Fibroblast of the aortic adventitia (primary cell): ENCODE results near the gene CHKA. TPM values are rescaled to one million over a fixed set of nuclear protein-coding genes. Genes with fewer than 3 reads are reported as not detected.

Experiments used
- DNase-seq: peaks from one replicate; pipeline ENCODE4 v3.0.0-alpha.2; 2010; ENCODE audit warnings: low read depth
- H3K4me3 ChIP-seq: 2 replicates; pipeline ENCODE4 v1.5.1; 2011; ENCODE audit warnings: low read depth, mild to moderate bottlenecking, control low read depth, low read length, moderate library complexity
- total RNA-seq: library from RNA; depleted of rRNA; stranded (reverse); fragments of >200 nt; gene quantifications from 2 replicates; pipeline ENCODE4 v1.2.3, GENCODE V29; 2012; ENCODE audit warnings: low replicate concordance
- TF ChIP-seq, protein P1 (sequence below): IDR thresholded peaks from 2 replicates; pipeline ENCODE4 v1.5.1; 2011; ENCODE audit warnings: mild to moderate bottlenecking, low read length, control low read depth, inconsistent platforms; ENCODE audit not compliant: insufficient read depth

CHKA gene
- total RNA-seq, 1 donor = 5.2 TPM

DNA sequence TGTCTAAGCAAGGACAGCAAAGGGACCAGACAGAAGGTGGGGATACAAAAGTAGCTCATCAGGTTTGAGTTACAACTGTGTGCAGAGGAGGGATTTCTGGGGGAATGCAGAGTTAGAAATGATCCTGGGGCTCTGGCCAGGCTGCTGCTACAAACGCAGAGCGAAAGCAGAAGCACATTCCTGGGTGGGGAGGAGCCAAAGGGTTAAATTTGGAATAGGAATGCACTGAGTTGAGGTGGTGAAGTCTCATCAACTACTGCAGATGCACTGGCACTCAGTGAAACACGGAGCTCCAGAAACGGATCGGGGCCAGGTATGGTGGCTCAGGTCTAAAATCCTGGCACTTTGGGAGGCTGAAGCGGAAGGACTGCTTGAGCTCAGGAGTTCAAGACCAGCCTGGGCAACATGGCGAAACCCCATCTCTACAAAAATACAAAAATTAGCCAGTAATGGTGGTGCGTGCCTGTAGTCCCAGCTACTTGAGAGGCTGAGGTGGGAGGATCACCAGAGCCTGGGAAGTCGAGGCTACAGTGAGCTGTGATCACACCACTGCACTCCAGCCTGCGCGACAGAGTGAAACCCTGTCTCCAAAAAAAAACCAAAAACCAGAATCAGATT is 3.2 kb downstream of the CHKA start:
- H3K4me3 ChIP-seq = no peak overlapping the region
- no peak for DNase-seq
- TF ChIP-seq, protein P1, sequence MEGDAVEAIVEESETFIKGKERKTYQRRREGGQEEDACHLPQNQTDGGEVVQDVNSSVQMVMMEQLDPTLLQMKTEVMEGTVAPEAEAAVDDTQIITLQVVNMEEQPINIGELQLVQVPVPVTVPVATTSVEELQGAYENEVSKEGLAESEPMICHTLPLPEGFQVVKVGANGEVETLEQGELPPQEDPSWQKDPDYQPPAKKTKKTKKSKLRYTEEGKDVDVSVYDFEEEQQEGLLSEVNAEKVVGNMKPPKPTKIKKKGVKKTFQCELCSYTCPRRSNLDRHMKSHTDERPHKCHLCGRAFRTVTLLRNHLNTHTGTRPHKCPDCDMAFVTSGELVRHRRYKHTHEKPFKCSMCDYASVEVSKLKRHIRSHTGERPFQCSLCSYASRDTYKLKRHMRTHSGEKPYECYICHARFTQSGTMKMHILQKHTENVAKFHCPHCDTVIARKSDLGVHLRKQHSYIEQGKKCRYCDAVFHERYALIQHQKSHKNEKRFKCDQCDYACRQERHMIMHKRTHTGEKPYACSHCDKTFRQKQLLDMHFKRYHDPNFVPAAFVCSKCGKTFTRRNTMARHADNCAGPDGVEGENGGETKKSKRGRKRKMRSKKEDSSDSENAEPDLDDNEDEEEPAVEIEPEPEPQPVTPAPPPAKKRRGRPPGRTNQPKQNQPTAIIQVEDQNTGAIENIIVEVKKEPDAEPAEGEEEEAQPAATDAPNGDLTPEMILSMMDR = no peak

DNA sequence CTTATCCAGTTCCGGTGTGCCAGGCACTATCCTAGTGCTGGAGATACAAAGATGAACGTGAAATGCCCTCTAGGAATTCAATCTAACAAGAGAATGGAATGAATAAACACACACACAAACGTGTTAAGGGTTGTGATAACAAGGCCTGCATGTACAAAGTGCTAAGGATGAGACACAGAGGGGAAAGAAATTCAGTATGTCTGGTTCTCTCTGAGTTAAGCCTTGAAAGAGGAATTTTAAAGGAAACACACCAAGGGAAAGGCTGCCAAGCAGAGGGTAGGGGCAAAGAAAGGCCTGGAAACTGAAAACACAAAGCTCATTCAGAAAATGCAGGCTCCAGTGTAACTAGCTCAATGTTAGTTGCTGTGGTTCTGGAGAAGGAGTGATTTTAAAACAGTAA is 4.2 kb downstream of the CHKA start:
- TF ChIP-seq, protein P1 = no peak
- no peak overlapping the region for H3K4me3 ChIP-seq
- DNase-seq = no peak

DNA sequence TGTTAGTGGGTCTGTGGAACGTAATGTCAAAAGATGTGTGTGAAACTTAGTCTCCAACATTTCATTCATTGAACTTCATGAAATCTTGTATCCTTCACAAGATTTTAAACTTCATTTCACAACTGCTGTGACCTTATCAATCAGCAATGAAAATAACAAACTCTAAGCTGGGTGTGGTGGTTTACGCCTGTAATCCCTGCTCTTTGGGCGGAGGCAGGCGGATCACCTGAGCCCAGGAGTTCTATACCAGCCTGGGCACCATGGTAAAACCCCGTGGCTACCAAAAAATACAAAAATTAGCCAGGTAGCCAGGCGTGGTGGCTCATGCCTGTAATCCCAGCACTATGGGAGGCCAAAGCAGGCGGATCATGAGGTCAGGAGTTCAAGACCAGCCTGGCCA is 5.1 kb downstream of the CHKA start:
- H3K4me3 ChIP-seq = no peak overlapping the region
- TF ChIP-seq, protein P1 = no peak
- no peak for DNase-seq

DNA sequence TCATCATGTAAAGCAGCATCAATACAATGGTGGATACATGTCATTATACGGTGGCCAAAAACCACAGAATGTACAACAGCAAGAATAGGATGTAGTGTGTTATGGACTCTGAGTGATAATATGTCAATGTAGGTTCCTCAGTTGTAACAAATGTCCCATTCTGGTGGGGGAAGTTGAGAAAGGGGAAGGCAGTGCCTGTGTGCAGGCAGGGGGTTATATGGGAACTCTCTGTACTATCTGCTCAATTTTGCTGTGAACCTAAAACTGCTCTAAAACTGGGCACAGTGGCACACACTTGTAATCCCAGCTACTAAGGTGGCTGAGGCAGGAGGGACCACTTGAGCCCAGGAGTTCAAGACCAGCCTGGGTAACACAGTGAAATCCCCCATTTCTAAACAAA is 5.9 kb downstream of the CHKA start:
- H3K4me3 ChIP-seq = no peak overlapping the region
- no peak for DNase-seq
- TF ChIP-seq, protein P1 = no peak

DNA sequence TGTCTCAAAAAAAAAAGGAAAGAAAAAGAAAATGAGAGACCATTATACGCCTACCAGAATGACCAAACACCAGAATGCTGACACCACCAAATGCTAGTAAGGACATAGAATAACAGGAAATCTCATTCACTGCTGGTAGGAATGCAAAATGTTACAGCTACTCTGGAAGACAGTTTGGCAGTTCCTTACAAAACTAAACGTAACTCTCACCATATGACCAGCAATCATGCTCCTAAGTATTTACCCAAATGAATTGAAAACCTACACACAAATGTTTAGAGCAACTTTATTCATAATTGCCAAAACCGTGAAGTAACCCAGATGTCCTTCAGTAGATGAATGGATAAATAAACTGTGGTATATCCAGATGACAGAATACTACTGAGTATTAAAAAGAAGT is 7.2 kb downstream of the CHKA start:
- TF ChIP-seq, protein P1 = peak; percentile 1
- DNase-seq = peak; percentile 25
- H3K4me3 ChIP-seq = no peak overlapping the region

DNA sequence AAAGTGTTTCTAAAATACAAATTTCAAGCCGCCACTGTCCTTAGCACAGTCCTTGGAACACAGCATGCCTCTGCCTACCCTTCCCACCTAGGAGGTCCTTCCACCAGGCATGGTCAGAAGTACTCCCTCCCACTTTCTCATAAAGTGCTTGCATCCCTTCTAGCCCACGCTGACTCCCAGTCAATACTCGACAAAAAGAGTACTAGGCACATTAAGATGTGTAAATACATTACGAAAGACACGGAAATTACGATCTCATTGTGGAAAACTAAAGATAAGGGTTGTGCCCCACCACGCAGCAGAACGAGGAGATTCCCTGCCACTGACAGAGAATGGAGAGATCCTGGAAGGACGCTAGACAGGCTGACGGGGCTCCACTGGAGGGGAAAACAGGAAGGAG is 13.5 kb downstream of the CHKA start:
- DNase-seq = no peak
- no peak overlapping the region for H3K4me3 ChIP-seq
- TF ChIP-seq, protein P1 = no peak
